HCT116 (cell line): ENCODE results near the gene STK25. TPM values are rescaled to one million over a fixed set of nuclear protein-coding genes. Genes with fewer than 3 reads are reported as not detected.

Source experiments
- ATAC-seq: fragments of 200-7000 bp; cut with Tn5 transposase; 2 replicates; pipeline ENCODE4 v1.9.1; 2020; ENCODE audit warnings: mild to moderate bottlenecking, moderate library complexity
- BruUV-seq: library from RNA; stranded (reverse); fragments of 400-500 nt; replicated peaks from 2 replicates; lab custom pipeline; 2021; lab: Mats Ljungman, UMichigan
- CTCF ChIA-PET: fragments of 300-600 bp; sonication (Branson Sonifier 250); formaldehyde crosslinking; loops from one replicate; lab custom pipeline; 2021; ENCODE audit warnings: antibody characterized with exemption; lab: Charles Lee
- POLR2A ChIA-PET: fragments of 300-600, 350-600 bp; sonication (Branson Sonifier 250); formaldehyde crosslinking; loops from one replicate; lab custom pipeline; 2021; ENCODE audit warnings: antibody characterized with exemption; lab: Charles Lee
- RAD21 ChIA-PET, 2 experiments: fragments of 300-600 bp; sonication (Branson Sonifier 250); formaldehyde crosslinking; loops; one replicate each; lab custom pipeline; 2023; ENCODE audit warnings: low total read pairs in 2 of 2; ENCODE audit not compliant: uncharacterized antibody in 2 of 2, unreplicated experiment in 2 of 2, low non-redundant PET in 1 of 2; lab: Charles Lee
- DNase-seq: peaks from one replicate; pipeline ENCODE4 v3.0.0-alpha.2; 2010; ENCODE audit warnings: low read depth, low spot score
- H2AFZ ChIP-seq: fragments of 200-600 bp; shearing (Covaris generic), sonication (generic); 2 replicates; pipeline ENCODE4 v1.6.1; 2017; ENCODE audit warnings: low read depth, mixed run types, mixed read lengths, antibody characterized with exemption, low read length; ENCODE audit not compliant: poor library complexity, severe bottlenecking
- H3K27ac ChIP-seq: 2 replicates; pipeline ENCODE4 v1.5.1; 2012; ENCODE audit warnings: low read depth, low read length
- H3K27me3 ChIP-seq: fragments of 200-600 bp; sonication (generic); 2 replicates; pipeline ENCODE4 v1.6.1; 2016; ENCODE audit warnings: mixed run types, low read length, mixed read lengths; ENCODE audit not compliant: insufficient read depth
- H3K36me3 ChIP-seq, 2 experiments: fragments of 200-500 bp in 1 of 2; fragments of 200-600 bp in 1 of 2; sonication (Bioruptor generic) in 1 of 2; sonication (generic) in 1 of 2; 2 replicates each; pipeline versions ENCODE4 v1.5.1 to v1.6.1; 2014 to 2016; ENCODE audit warnings: low read length in 2 of 2, inconsistent platforms in 1 of 2, mixed read lengths in 1 of 2, mixed run types in 1 of 2; ENCODE audit not compliant: insufficient read depth in 2 of 2, control insufficient read depth in 1 of 2
- H3K4me1 ChIP-seq, 2 experiments: fragments of 200-600 bp in 1 of 2; sonication (generic) in 1 of 2; 2 replicates each; pipeline versions ENCODE4 v1.5.1 to v1.6.1; 2012 to 2017; ENCODE audit warnings: low read length in 2 of 2, inconsistent platforms in 1 of 2, mild to moderate bottlenecking in 1 of 2, mixed read lengths in 1 of 2, mixed run types in 1 of 2, moderate library complexity in 1 of 2; ENCODE audit not compliant: insufficient read depth in 2 of 2, control insufficient read depth in 1 of 2
- H3K4me2 ChIP-seq: fragments of 200-600 bp; sonication (generic); 2 replicates; pipeline ENCODE4 v1.6.1; 2017; ENCODE audit warnings: mixed run types, low read length, mixed read lengths
- H3K4me3 ChIP-seq, 2 experiments: fragments of 200-600 bp in 1 of 2; sonication (generic) in 1 of 2; replicated peaks in 1 of 2; 2 replicates each; pipeline ENCODE4 v1.5.1; 2011 to 2016; ENCODE audit warnings: low read length in 2 of 2, control low read depth in 1 of 2, low read depth in 1 of 2, mild to moderate bottlenecking in 1 of 2, mixed read lengths in 1 of 2, mixed run types in 1 of 2
- H3K79me2 ChIP-seq: fragments of 200-600 bp; sonication (generic); 2 replicates; pipeline ENCODE4 v1.6.1; 2017; ENCODE audit warnings: mild to moderate bottlenecking, mixed run types, low read length, moderate library complexity, mixed read lengths; ENCODE audit not compliant: insufficient read depth
- H3K9ac ChIP-seq: fragments of 200-600 bp; sonication (generic); 2 replicates; pipeline ENCODE4 v1.6.1; 2016; ENCODE audit warnings: low read length, mixed read lengths
- H3K9me2 ChIP-seq: fragments of 200-600 bp; sonication (generic), shearing (Covaris generic); 2 replicates; pipeline ENCODE4 v1.6.1; 2017; ENCODE audit warnings: mixed run types, mild to moderate bottlenecking, moderate library complexity; ENCODE audit not compliant: insufficient read depth
- H3K9me3 ChIP-seq, 2 experiments: fragments of 200-500 bp in 1 of 2; fragments of 200-600 bp in 1 of 2; sonication (Bioruptor generic) in 1 of 2; sonication (generic) in 1 of 2; 2 replicates each; pipeline ENCODE4 v1.6.1; 2014 to 2017; ENCODE audit warnings: low read length in 2 of 2, mixed read lengths in 2 of 2, inconsistent platforms in 1 of 2, low read depth in 1 of 2, mild to moderate bottlenecking in 1 of 2, mixed run types in 1 of 2, moderate library complexity in 1 of 2; ENCODE audit not compliant: control insufficient read depth in 1 of 2, insufficient read depth in 1 of 2
- H4K20me1 ChIP-seq: fragments of 200-600 bp; sonication (generic), shearing (Covaris generic); 2 replicates; pipeline ENCODE4 v1.6.1; 2017; ENCODE audit warnings: mixed run types, mild to moderate bottlenecking, moderate library complexity; ENCODE audit not compliant: insufficient read depth
- ATF3 ChIP-seq: IDR thresholded peaks from 2 replicates; pipeline ENCODE4 v1.6.1; 2012
- CEBPB ChIP-seq: IDR thresholded peaks from 2 replicates; pipeline ENCODE4 v1.6.1; 2012; ENCODE audit warnings: low read depth
- CTCF ChIP-seq, 3 experiments: fragments of 200-600 bp in 1 of 3; sonication (generic) in 1 of 3; IDR thresholded peaks in 2 of 3; conservative IDR thresholded peaks in 1 of 3; 2 replicates each; pipeline ENCODE4 v1.5.1; 2012 to 2017; ENCODE audit warnings: low read depth in 2 of 3, low read length in 2 of 3, antibody characterized with exemption in 1 of 3, borderline replicate concordance in 1 of 3, control low read depth in 1 of 3, mild to moderate bottlenecking in 1 of 3, mixed read lengths in 1 of 3, mixed run types in 1 of 3, moderate library complexity in 1 of 3; ENCODE audit not compliant: insufficient read depth in 1 of 3
- EGR1 ChIP-seq: IDR thresholded peaks from 2 replicates; pipeline ENCODE4 v1.6.1; 2012; ENCODE audit warnings: low read depth
- ELF1 ChIP-seq: IDR thresholded peaks from 2 replicates; pipeline ENCODE4 v1.6.1; 2012; ENCODE audit warnings: low read depth, borderline replicate concordance
- EZH2 ChIP-seq: fragments of 200-600 bp; sonication (generic); IDR thresholded peaks from 2 replicates; pipeline ENCODE4 v1.6.1; 2017; ENCODE audit warnings: antibody characterized with exemption, mixed run types
- EZH2phosphoT487 ChIP-seq: fragments of 200-600 bp; IDR thresholded peaks from 2 replicates; pipeline ENCODE4 v1.6.1; 2018; ENCODE audit warnings: antibody characterized with exemption, borderline replicate concordance
- FOSL1 ChIP-seq: IDR thresholded peaks from 2 replicates; pipeline ENCODE4 v1.6.1; 2012; ENCODE audit warnings: low read depth
- JUND ChIP-seq: IDR thresholded peaks from 2 replicates; pipeline ENCODE4 v1.6.1; 2012
- MAX ChIP-seq: IDR thresholded peaks from 2 replicates; pipeline ENCODE4 v1.6.1; 2012
- POLR2A ChIP-seq: IDR thresholded peaks from 2 replicates; pipeline ENCODE4 v1.7.0; 2011; ENCODE audit warnings: borderline replicate concordance; ENCODE audit not compliant: insufficient read depth, insufficient read length; ENCODE audit errors: extremely low read depth
- POLR2AphosphoS5 ChIP-seq: IDR thresholded peaks from 2 replicates; pipeline ENCODE4 v1.6.1; 2011; ENCODE audit warnings: mild to moderate bottlenecking, low read depth, low read length, moderate library complexity
- REST ChIP-seq: IDR thresholded peaks from 2 replicates; pipeline ENCODE4 v1.6.1; 2012; ENCODE audit warnings: low read depth
- SIN3A ChIP-seq: IDR thresholded peaks from 2 replicates; pipeline ENCODE4 v1.6.1; 2012; ENCODE audit warnings: low read depth
- SP1 ChIP-seq: IDR thresholded peaks from 2 replicates; pipeline ENCODE4 v1.6.1; 2012; ENCODE audit warnings: low read depth
- SRF ChIP-seq: IDR thresholded peaks from 2 replicates; pipeline ENCODE4 v1.6.1; 2012; ENCODE audit warnings: low read depth
- TCF7L2 ChIP-seq: IDR thresholded peaks from 2 replicates; pipeline ENCODE4 v1.7.0; 2011; ENCODE audit warnings: borderline replicate concordance, inconsistent platforms; ENCODE audit not compliant: insufficient read depth, insufficient read length; ENCODE audit errors: extremely low read depth
- ZBTB33 ChIP-seq: IDR thresholded peaks from 2 replicates; pipeline ENCODE4 v1.6.1; 2011; ENCODE audit warnings: mild to moderate bottlenecking, low read length, moderate library complexity; ENCODE audit not compliant: insufficient replicate concordance; ENCODE audit errors: extremely low read depth
- ZFX ChIP-seq: fragments of 450-650 bp; IDR thresholded peaks from 2 replicates; pipeline ENCODE4 v1.6.1; 2017
- intact Hi-C: fragments of 100-400 bp; cut with micrococcal nuclease; formaldehyde crosslinking; loops from 2 replicates; pipeline ENCODE4 v1.10.0; 2022
- total RNA-seq: library from RNA; stranded (reverse); gene quantifications from one replicate; pipeline ENCODE4 v1.2.1, GENCODE V29; 2021; ENCODE audit not compliant: unreplicated experiment

STK25 gene
- total RNA-seq, 1 experiment from 2014 or later: 160 TPM

GRCh38 chr2:241532733-241533601 is 24.6 kb upstream of the STK25 start:
- intact Hi-C loops: no loop called here
- no peak overlapping the region for H3K27ac ChIP-seq
- DNase-seq (no peak), ATAC-seq (no peak; the same call in 1 of the 2 replicates)
- TF ChIP-seq SIN3A: no peak
- no peak for TF ChIP-seq ZFX
- no peak for TF ChIP-seq ZBTB33
- TF ChIP-seq CTCF (IDR thresholded peaks at IDR 0.05 in 2 of 3, conservative IDR thresholded peaks at IDR 0.05 in 1 of 3; ENCODE audit: borderline replicate concordance in 1 of 3, insufficient read depth in 1 of 3, low read depth in 2 of 3, low read length in 2 of 3): no peak
- no peak for TF ChIP-seq EZH2
- TF ChIP-seq REST: no peak
- TF ChIP-seq POLR2A: no peak
- TF ChIP-seq TCF7L2: no peak
- no peak for TF ChIP-seq SRF
- TF ChIP-seq EZH2phosphoT487: no peak
- TF ChIP-seq CEBPB: no peak
- TF ChIP-seq JUND: no peak
- TF ChIP-seq EGR1: no peak
- no peak for TF ChIP-seq SP1
- TF ChIP-seq FOSL1: no peak
- no peak for TF ChIP-seq POLR2AphosphoS5
- TF ChIP-seq MAX: no peak
- no peak for TF ChIP-seq ELF1
- no peak for TF ChIP-seq ATF3
- no peaks in the 10 kb centered on the region for H3K4me1 ChIP-seq
- POLR2A ChIA-PET: no interaction called here
- H3K9me2 ChIP-seq: no peaks in the 10 kb centered on the region
- BruUV-seq: no TSS peak
- H3K4me2 ChIP-seq: no peak overlapping the region
- H3K4me3 ChIP-seq: no peak overlapping the region
- no peaks in the 10 kb centered on the region for H3K9me3 ChIP-seq
- H3K9ac ChIP-seq: no peak overlapping the region
- CTCF ChIA-PET: no interaction called here
- H2AFZ ChIP-seq: no peak overlapping the region
- no peaks in the 10 kb centered on the region for H3K36me3 ChIP-seq
- no peaks in the 10 kb centered on the region for H3K27me3 ChIP-seq
- RAD21 ChIA-PET: no interaction called here
- H3K79me2 ChIP-seq: no peaks in the 10 kb centered on the region
- H4K20me1 ChIP-seq: no peaks in the 10 kb centered on the region
